ENCODE data around the gene CRYBB3.
"Not testable (repeated sequence)": the region's sequence is repeated elsewhere in the genome, so short reads cannot be mapped to it uniquely, and the experiment has no call there.

CRYBB3 gene

DNA sequence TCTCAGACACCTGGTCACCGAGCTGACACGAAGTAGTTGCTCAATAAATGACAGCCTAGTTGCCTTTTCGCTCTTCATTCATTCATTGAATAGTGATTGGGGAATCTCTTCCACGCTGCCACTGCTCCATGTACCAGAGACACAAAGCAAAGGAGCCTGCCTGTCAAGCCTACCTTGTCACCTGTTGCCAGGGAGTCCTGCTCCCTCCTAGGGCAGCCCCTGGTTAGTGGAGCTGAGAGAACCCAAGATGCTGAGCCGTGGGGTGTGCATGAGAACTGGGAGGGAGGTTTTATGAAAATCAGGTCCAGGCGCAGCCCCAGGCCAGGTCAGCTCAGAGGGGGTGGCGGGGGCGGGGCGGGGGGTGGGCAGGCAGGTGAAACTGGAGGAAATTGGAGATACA is 38.4 kb downstream of the CRYBB3 start:
- DNase-seq (ENCODE audit: low read depth in 2 of 3, low spot score in 1 of 3) = not testable (repeated sequence)

DNA sequence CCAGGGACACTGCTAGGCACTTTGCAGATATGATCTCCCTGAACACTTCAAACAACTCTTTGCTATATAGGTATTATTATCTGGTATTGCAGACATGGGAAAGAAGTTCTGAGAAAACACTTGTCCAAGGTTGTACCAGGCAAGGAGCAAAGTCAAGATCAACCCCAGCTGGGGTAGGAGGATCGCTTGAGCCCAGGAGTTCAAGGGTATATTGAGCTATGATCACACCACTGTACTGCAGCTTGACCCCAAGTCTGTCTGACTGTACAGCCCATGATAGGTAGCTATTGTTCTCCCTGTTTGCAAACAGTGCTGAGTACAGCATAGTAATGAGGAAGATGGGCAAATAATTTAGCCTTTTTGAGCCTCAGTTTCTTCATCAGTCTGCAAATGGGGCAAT is 55.5 kb downstream of the CRYBB3 start:
- DNase-seq (ENCODE audit: low read depth in 2 of 3, low spot score in 1 of 3) = not testable (repeated sequence)

Measured in stimulated activated CD4-positive, alpha-beta T cell treated with anti-CD3 and anti-CD28 coated beads, Interleukin-12 subunit alpha, Interleukin-12 subunit beta, amount 100 ng/mL, for 48 hours (primary cell).